WTC11 (cell line): ENCODE measurements around the gene KDF1. TPM values are rescaled to one million over a fixed set of nuclear protein-coding genes. Genes with fewer than 3 reads are reported as not detected.

Experiments used
- ATAC-seq: fragments of 200-7000 bp; cut with Tn5 transposase; 2 replicates; pipeline ENCODE4 v1.10.0; 2021; ENCODE audit warnings: mild to moderate bottlenecking, moderate library complexity
- CTCF ChIA-PET: fragments of 300-600 bp; sonication (Branson Sonifier 250); formaldehyde crosslinking; loops from one replicate; lab custom pipeline; 2021; ENCODE audit warnings: antibody characterized with exemption; lab: Charles Lee
- POLR2A ChIA-PET: fragments of 350-600 bp; sonication (Branson Sonifier 250); formaldehyde crosslinking; loops from one replicate; lab custom pipeline; 2021; ENCODE audit warnings: antibody characterized with exemption; lab: Charles Lee
- DNase-seq: peaks from one replicate; pipeline ENCODE4 v3.0.0; 2021; ENCODE audit warnings: low spot score
- H3K27ac Mint-ChIP-seq: 2 replicates; pipeline ENCODE4 v1.8.0; 2021; ENCODE audit warnings: mixed read lengths
- H3K27me3 Mint-ChIP-seq: 2 replicates; pipeline ENCODE4 v1.8.0; 2021; ENCODE audit warnings: low read depth, mild to moderate bottlenecking, moderate library complexity, mixed read lengths
- H3K36me3 Mint-ChIP-seq: 2 replicates; pipeline ENCODE4 v1.8.0; 2021; ENCODE audit warnings: mixed read lengths
- H3K4me1 Mint-ChIP-seq: 2 replicates; pipeline ENCODE4 v1.8.0; 2022; ENCODE audit warnings: mixed read lengths
- H3K4me3 Mint-ChIP-seq: 2 replicates; pipeline ENCODE4 v1.8.0; 2021; ENCODE audit warnings: mild to moderate bottlenecking, moderate library complexity, mixed read lengths
- H3K9me3 Mint-ChIP-seq: 2 replicates; pipeline ENCODE4 v1.8.0; 2021; ENCODE audit warnings: mixed read lengths
- AR ChIP-seq: fragments of 250-450 bp; sonication (Bioruptor Pico); IDR thresholded peaks from 2 replicates; pipeline ENCODE4 v1.9.0; 2021; ENCODE audit warnings: mild to moderate bottlenecking
- ATF2 ChIP-seq: sonication (generic); formaldehyde crosslinking; IDR thresholded peaks from 2 replicates; pipeline ENCODE4 v1.8.1; 2022; ENCODE audit warnings: low read depth, missing genetic modification reagents, borderline replicate concordance
- ATF6 ChIP-seq: sonication (generic); formaldehyde crosslinking; IDR thresholded peaks from 2 replicates; pipeline ENCODE4 v1.8.1; 2023; ENCODE audit warnings: mild to moderate bottlenecking, missing genetic modification reagents
- CREM ChIP-seq: sonication (generic); formaldehyde crosslinking; IDR thresholded peaks from 2 replicates; pipeline ENCODE4 v1.8.1; 2022; ENCODE audit warnings: mild to moderate bottlenecking, missing genetic modification reagents, moderate library complexity
- FOXP1 ChIP-seq: sonication (generic); formaldehyde crosslinking; IDR thresholded peaks from 2 replicates; pipeline ENCODE4 v1.8.0; 2022; ENCODE audit warnings: missing genetic modification reagents, mild to moderate bottlenecking, moderate library complexity, borderline replicate concordance
- HMGA2 ChIP-seq: fragments of 250-450 bp; sonication (Bioruptor Pico); IDR thresholded peaks from 2 replicates; pipeline ENCODE4 v1.4.0; 2021; ENCODE audit warnings: mild to moderate bottlenecking, moderate library complexity
- IRF2 ChIP-seq: sonication (generic); formaldehyde crosslinking; IDR thresholded peaks from 2 replicates; pipeline ENCODE4 v1.8.0; 2022; ENCODE audit warnings: low read depth, missing genetic modification reagents, borderline replicate concordance
- JUN ChIP-seq: sonication (generic); formaldehyde crosslinking; IDR thresholded peaks from 2 replicates; pipeline ENCODE4 v1.8.0; 2023; ENCODE audit warnings: mild to moderate bottlenecking, missing genetic modification reagents
- NFATC4 ChIP-seq: fragments of 250-450 bp; sonication (Bioruptor Pico); IDR thresholded peaks from 2 replicates; pipeline ENCODE4 v1.9.0; 2021; ENCODE audit warnings: mild to moderate bottlenecking
- NFE2L1 ChIP-seq: sonication (generic); formaldehyde crosslinking; IDR thresholded peaks from 2 replicates; pipeline ENCODE4 v1.8.1; 2023; ENCODE audit warnings: missing genetic modification reagents
- NR2C2 ChIP-seq: sonication (generic); formaldehyde crosslinking; IDR thresholded peaks from 2 replicates; pipeline ENCODE4 v1.8.0; 2022; ENCODE audit warnings: mild to moderate bottlenecking, missing genetic modification reagents
- OVOL2 ChIP-seq: fragments of 250-450 bp; sonication (Bioruptor Pico); IDR thresholded peaks from 2 replicates; pipeline ENCODE4 v1.9.0; 2021; ENCODE audit warnings: mild to moderate bottlenecking, borderline replicate concordance
- PREB ChIP-seq: sonication (generic); formaldehyde crosslinking; IDR thresholded peaks from 2 replicates; pipeline ENCODE4 v1.8.1; 2022; ENCODE audit warnings: mild to moderate bottlenecking, missing genetic modification reagents, moderate library complexity, borderline replicate concordance
- SP1 ChIP-seq: sonication (generic); formaldehyde crosslinking; conservative IDR thresholded peaks from 2 replicates; pipeline ENCODE4 v1.8.1; 2022; ENCODE audit warnings: missing genetic modification reagents
- TP53 ChIP-seq: sonication (generic); formaldehyde crosslinking; IDR thresholded peaks from 2 replicates; pipeline ENCODE4 v1.8.1; 2023; ENCODE audit warnings: mild to moderate bottlenecking, missing genetic modification reagents
- USF1 ChIP-seq: sonication (generic); formaldehyde crosslinking; IDR thresholded peaks from 2 replicates; pipeline ENCODE4 v1.8.0; 2022; ENCODE audit warnings: mild to moderate bottlenecking, missing genetic modification reagents
- ZNF121 ChIP-seq: sonication (generic); formaldehyde crosslinking; IDR thresholded peaks from 2 replicates; pipeline ENCODE4 v1.8.0; 2023; ENCODE audit warnings: missing genetic modification reagents
- ZNF532 ChIP-seq: fragments of 250-450 bp; sonication (Bioruptor Pico); IDR thresholded peaks from 2 replicates; pipeline ENCODE4 v1.9.0; 2021; ENCODE audit warnings: mild to moderate bottlenecking, borderline replicate concordance
- total RNA-seq: library from RNA; stranded (reverse); gene quantifications from 3 replicates; pipeline ENCODE4 v1.2.3, GENCODE V29; 2021

KDF1 gene
- total RNA-seq, 1 experiment from 2014 or later = 19.0 TPM

GRCh38 chr1:26942656-26943055, 17.6 kb downstream of the KDF1 start:
- ChIA-PET CTCF (no interaction called here), POLR2A (no interaction called here)
- Mint-ChIP-seq H3K4me1 (no peaks in the 10 kb centered on the region), H3K36me3 (peaks cover 47% of the 10 kb centered on the region), H3K27me3 (no peaks in the 10 kb centered on the region), H3K27ac (no peak overlapping the region), H3K4me3 (no peak overlapping the region)
- ATAC-seq (no peak), DNase-seq (no peak)
- TF ChIP-seq SP1 (CRISPR knock-in tag) = no peak
- TF ChIP-seq CREM = no peak
- TF ChIP-seq IRF2 (CRISPR knock-in tag) = no peak
- TF ChIP-seq, all 79 proteins: peak for 0
- no peaks in the 10 kb centered on the region for H3K9me3 Mint-ChIP-seq

GRCh38 chr1:26941311-26941710, 19.0 kb downstream of the KDF1 start:
- no peak for TF ChIP-seq OVOL2 (CRISPR knock-in tag)
- TF ChIP-seq NFATC4 (CRISPR knock-in tag) = no peak
- TF ChIP-seq FOXP1 = no peak
- no peak for TF ChIP-seq TP53 (CRISPR knock-in tag)
- TF ChIP-seq NR2C2 (CRISPR knock-in tag) = no peak
- TF ChIP-seq ZNF532 (CRISPR knock-in tag) = no peak
- H3K27ac Mint-ChIP-seq = no peak overlapping the region
- ChIA-PET CTCF (no interaction called here), POLR2A (no interaction called here)
- H3K4me1 Mint-ChIP-seq = no peaks in the 10 kb centered on the region
- peaks cover 42% of the 10 kb centered on the region for H3K36me3 Mint-ChIP-seq
- no peak for ATAC-seq
- DNase-seq = no peak
- no peaks in the 10 kb centered on the region for H3K9me3 Mint-ChIP-seq
- no peak overlapping the region for H3K4me3 Mint-ChIP-seq
- no peaks in the 10 kb centered on the region for H3K27me3 Mint-ChIP-seq

GRCh38 chr1:26938659-26939025, 21.6 kb downstream of the KDF1 start:
- Mint-ChIP-seq H3K36me3 (peaks cover 41% of the 10 kb centered on the region), H3K4me1 (no peaks in the 10 kb centered on the region; the same call in 1 of the 2 replicates), H3K27ac (peak overlapping the region; percentile 57; the same call in 1 of the 2 replicates), H3K27me3 (no peaks in the 10 kb centered on the region), H3K4me3 (no peak overlapping the region), H3K9me3 (no peaks in the 10 kb centered on the region)
- ATAC-seq (no peak), DNase-seq (no peak)
- POLR2A ChIA-PET = no interaction called here
- CTCF ChIA-PET = no interaction called here
- TF ChIP-seq USF1 (CRISPR knock-in tag) (no peak), HMGA2 (CRISPR knock-in tag) (no peak), JUN (no peak), ZNF121 (no peak), AR (CRISPR knock-in tag) (no peak), ATF2 (CRISPR knock-in tag) (no peak), NFE2L1 (CRISPR knock-in tag) (no peak), PREB (no peak), ATF6 (CRISPR knock-in tag) (no peak)
